RWPE1 (cell line): Measurements from ENCODE around the gene SLC12A9.

ENCODE experiments used
- CTCF ChIA-PET: fragments of 350-600 bp; sonication (Branson Sonifier 250); formaldehyde crosslinking; extraction: SDS; loops from one replicate; lab custom pipeline; 2021; lab: Yijun Ruan, JAX
- POLR2A ChIA-PET: fragments of 400-600 bp; formaldehyde crosslinking; extraction: SDS; loops from one replicate; lab custom pipeline; 2020; ENCODE audit warnings: antibody characterized with exemption; ENCODE audit not compliant: low non-redundant PET; lab: Yijun Ruan, JAX
- DNase-seq: peaks from one replicate; pipeline ENCODE4 v3.0.0; 2012; ENCODE audit warnings: low spot score
- H3K27ac ChIP-seq: fragments of 450-650 bp; 2 replicates; pipeline ENCODE4 v1.5.1; 2017
- CTCF ChIP-seq: fragments of 450-650 bp; conservative IDR thresholded peaks from 2 replicates; pipeline ENCODE4 v1.5.1; 2017; ENCODE audit warnings: low read depth, mild to moderate bottlenecking

SLC12A9 gene

GRCh38 chr7:100894860-100895700 is 42.6 kb downstream of the SLC12A9 start:
- TF ChIP-seq CTCF: peak; percentile 95
- CTCF ChIA-PET: interaction anchor here (0.5 to 2.2 kb wide), 23 partner anchors 9 to 397 kb away, joined by 3 to 19 read pairs (median 5); partner anchors contain the start of genes MOGAT3, SRRT and TRIM56
- DNase-seq: no peak
- POLR2A ChIA-PET: no interaction called here
- no peak overlapping the region for H3K27ac ChIP-seq

GRCh38 chr7:100895701-100895955 is 43.1 kb downstream of the SLC12A9 start, which contains the start of gene ACHE:
Gene ACHE, minus strand, starts transcription at chr7:100895888. Its CDS starts 1,656 bp downstream, at chr7:100894232.
- H3K27ac ChIP-seq: no peak within 1 kb of the TSS
- ChIA-PET CTCF (interaction anchor here (0.5 to 1.9 kb wide), 7 partner anchors 14 to 305 kb away, joined by 3 to 6 read pairs (median 4); partner anchors contain the start of gene MOGAT3), POLR2A (no interaction called here)
- no peak for TF ChIP-seq CTCF
- DNase-seq: no peak

- no peak overlapping the region for H3K27ac ChIP-seq
- ChIA-PET POLR2A (no interaction called here), CTCF (interaction anchor here (0.6 to 1.6 kb wide), 5 partner anchors 14 to 304 kb away, joined by 3 to 5 read pairs (median 4); partner anchors contain the start of gene MOGAT3)
- no peak for DNase-seq
- TF ChIP-seq CTCF: no peak
Observed at GRCh38 chr7:100895956-100896731, 43.6 kb downstream of the SLC12A9 start.

- no peak overlapping the region for H3K27ac ChIP-seq
- POLR2A ChIA-PET: no interaction called here
- peak; percentile 93 for TF ChIP-seq CTCF
- CTCF ChIA-PET: interaction anchor here (1.0 kb wide), 1 partner anchor 162 kb away, joined by 5 read pairs; no protein-coding TSS in a partner anchor
- DNase-seq: no peak
Observed at GRCh38 chr7:100896732-100897608, 44.5 kb downstream of the SLC12A9 start.

GRCh38 chr7:100897772-100898454 is 45.4 kb downstream of the SLC12A9 start:
- no peak for TF ChIP-seq CTCF
- POLR2A ChIA-PET: no interaction called here
- H3K27ac ChIP-seq: no peak overlapping the region
- no peak for DNase-seq
- CTCF ChIA-PET: interaction anchor here (0.6 kb wide), 1 partner anchor 161 kb away, joined by 3 read pairs; no protein-coding TSS in a partner anchor
